Medulla oblongata (tissue), 1 donor: ENCODE measurements around the gene NOVA2.
A peak's percentile ranks its signal among the peaks of the same experiment; 100 is the strongest.

ENCODE experiments used
- DNase-seq: peaks from one replicate; pipeline ENCODE4 v3.0.0-alpha.2; 2015; ENCODE audit errors: extremely low spot score

The NOVA2 gene

DNA sequence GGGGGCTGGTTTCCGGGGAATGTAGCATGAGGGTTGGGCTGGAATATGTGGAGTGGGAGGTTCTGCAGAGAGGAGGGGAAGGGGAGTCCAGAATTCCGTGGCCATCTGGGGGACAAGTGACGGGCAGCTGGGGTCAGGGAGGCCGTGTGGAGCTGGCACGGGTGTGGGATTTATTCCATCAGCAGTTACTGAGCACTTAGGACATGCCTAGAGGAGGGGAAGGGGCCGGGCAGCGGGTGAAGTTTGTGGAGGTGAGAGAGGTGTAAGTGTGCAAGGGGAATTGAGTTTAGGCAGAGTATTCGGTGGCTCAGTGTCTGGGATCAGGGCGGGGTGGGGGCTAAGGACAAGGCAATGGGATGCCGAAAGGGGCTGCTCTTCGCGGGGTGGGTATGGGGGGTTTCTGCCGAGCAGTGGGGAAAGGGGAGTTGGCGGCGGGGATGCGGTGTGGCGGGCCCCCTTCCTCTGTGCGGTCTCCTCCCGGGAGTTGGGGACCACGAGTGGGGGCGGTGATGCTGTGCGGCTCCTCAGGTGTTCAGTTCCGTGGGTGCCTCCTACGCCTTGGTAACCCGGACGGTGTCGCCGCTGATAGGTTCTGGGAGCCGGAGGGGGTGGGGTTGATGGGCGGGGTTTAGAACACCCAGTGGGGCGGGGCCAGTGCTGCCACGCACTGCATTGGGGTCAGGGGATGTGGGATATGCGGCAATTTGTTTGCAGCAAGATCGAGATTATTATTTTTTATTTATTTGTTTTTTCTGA is 27.0 kb upstream of the NOVA2 start:
- peak; percentile 57 for DNase-seq

DNA sequence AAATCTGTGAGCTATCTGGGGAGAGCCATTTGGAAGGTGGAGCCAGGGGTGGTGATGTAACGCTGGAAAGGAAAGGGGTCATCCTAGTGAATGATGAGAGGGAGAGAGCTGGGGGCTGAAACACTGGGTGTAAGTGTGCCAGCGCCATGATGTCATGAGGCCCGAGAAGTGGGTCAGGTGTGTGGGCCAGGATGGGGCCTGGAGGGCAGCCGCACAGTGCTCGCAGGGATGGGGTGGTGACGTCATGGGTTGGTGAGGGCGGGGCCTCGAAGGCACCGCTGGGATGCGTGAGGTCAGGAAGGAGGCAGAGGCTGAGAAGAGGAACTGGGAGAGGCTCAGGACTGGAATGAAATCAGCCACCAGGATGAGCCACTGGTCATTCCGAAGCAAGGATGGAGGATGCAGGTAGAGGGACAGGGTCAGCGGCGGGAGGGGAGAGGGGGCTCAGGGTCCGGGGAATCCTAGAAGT is 26.0 kb upstream of the NOVA2 start:
- peak; percentile 26 for DNase-seq

DNA sequence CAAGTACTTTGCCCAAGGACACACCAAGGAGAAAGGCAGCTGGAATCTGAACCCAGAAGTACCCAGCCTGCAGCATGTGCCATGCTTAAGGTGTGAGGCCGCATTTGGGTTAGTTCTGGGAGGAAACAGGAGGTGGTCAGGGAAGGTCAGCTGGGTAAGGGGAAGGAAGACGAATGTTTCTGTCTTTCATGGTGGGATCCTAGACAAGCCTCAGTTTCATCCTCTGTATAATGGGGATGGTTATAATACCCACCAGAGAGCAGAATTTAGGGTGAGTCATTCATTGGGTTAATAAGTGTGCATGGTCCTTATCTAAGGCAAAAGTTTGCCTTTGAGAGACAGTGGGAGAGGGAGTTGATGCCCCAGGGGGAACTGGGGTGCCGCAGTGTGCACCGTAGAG is 25.2 kb upstream of the NOVA2 start:
- DNase-seq: no peak

DNA sequence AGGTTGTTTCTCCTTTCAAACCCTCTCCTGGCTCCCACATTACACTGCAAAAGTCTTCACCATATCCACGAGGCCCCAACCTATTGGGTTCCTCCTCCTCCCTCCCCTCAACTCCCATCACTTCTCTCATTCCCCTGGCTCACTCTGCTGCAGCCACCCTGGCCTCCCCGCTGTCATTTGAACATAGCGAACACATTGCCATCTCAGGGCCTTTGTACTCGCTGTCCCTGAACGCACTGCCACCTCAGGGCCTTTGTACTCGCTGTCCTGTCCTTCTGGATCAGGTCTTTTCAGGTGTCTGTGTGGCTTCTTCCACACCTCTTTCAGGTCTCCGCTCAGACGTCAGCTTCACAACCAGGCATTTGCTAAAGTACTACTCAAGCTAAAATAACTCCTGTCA is 23.3 kb upstream of the NOVA2 start:
- DNase-seq: no peak

DNA sequence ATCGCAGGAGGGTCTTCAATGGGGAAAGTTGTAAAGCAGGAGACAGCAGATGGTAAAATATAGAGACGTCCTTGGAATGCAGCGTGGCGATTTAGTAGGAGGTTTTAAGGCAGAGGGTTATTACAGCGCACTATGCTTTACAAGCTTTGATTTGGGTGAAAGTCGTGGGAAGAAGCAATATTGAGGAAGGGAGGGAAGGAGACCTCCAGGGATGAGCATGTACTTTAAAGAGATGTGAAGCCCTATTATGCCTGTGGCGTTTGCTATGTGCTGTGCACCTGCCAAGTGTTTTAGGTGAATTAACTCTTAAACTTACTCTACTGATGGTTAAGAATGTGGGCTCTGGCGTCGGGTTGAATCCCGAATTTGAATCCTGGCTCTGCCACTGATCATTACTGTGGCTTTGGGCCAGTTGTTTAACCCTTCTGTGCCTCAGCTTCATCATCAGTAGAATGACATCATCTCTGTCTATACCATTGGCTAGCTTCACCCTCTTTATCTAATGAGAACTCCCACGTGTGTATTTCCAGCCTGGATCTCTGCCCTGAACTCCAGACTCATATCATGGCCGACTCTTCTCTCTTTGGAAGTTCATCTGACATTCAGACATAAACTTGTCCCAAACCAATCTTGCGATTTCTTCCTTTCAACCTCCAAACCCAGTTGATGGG is 22.2 kb upstream of the NOVA2 start:
- DNase-seq: no peak

DNA sequence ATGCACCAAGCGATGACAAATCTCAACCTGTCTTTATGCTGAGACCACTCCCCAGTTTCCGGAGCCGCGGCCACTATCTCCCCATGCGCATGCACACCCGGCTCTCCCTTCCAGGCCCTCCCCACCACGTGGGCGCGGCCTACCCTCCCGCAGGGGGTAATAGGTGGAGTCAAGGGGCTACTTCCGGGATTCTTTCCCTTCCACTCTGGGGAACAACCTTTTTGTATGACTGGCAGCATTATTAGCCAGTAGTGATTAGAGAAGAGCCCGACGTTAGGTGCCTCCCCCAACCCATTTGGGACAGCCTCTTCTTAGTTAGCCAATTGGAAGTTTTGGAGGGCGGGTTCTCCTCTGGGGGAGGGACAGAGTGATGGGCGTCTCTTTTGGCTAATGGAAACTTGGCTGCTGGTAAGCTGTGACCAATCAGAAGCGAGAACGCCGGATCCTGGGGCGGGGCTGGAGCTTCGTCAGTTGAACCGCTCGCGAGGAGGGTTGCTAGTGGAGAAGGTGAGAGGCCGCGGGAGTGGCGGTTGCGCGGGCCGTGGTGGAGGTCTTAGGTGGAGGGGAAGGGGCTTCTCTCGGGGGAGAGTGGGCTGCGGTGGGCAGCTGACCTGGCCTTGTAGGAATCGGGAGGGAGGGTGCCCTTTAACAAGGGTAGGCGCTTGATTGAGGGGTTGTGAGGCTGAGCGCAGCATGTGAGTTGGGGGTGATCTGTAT is 21.5 kb upstream of the NOVA2 start, which contains the start of gene CCDC61:
Gene CCDC61, plus strand, starts transcription at position 470 of the 717 bp plus-strand sequence. CDS start 7,552 bp downstream, outside the sequence.
- DNase-seq: peak; percentile 100

DNA sequence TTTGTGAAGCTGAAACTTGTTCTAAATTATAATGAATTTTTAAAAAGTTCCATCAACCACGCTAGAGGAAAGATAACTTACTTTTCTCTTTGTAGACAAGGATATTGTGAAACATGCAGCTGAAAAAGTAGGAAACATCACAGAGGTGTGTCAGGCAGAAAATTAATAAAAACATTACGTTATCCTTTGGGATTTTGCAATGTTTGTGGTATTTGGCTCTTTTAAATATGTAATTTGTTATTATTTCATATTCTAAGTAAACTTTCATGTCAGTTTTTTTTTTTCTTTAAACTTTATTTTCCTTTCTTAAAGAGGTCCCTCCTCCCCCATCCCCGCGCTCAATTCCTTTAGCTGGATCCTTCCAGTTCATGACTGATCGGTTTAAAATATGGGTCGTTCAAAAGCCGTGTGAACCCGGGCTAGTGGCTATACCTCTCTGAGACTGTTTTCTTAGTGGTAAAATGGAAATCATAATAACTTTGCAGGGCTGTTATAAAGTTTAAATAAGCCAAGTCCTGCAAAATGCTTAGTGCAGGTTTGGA is 20.9 kb upstream of the NOVA2 start:
- no peak for DNase-seq

DNA sequence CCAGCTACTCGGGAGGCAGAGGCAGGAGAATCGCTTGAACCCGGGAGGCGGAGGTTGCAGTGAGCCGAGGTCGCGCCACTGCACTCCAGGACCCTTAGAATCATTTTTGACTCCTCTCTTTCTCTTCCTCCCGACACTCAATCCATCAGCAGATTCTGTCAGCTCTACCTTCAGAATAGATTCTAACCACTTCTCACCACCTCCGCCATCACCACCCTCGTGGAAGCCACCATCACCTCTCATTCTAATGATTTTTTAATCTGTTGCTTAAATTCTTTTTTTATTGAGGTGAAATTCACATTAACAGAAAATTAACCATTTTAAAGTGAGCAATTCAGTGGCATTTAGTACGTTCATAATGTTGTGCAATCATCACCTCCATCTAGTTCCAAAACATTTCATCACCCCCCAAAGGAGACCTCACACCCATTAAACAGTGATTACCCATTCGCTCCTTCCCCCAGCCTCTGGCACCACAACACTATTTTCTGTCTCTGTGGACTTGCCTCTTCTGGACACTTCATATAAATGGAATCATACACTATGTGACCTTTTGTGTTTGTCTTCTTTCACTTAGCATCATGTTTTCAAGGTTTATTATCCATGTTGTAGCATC is 16.6 kb upstream of the NOVA2 start:
- no peak for DNase-seq

DNA sequence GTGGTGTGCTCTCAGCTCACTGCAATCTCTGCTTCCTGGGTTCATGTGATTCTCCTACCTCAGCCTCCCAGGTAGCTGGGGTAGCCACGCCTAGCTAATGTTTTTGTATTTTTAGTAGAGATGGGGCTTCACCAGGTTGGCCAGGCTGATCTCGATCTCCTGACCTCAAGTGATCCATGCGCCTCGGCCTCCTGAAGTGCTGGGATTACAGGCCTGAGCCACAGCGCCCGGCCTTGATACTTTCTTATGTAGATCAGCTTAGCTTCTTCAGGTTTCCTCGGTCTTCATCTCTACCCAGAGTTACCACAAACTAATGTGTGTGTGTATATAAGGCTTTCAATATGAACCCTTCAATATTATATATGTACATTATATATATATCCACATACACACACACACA is 11.7 kb upstream of the NOVA2 start:
- DNase-seq: no peak

DNA sequence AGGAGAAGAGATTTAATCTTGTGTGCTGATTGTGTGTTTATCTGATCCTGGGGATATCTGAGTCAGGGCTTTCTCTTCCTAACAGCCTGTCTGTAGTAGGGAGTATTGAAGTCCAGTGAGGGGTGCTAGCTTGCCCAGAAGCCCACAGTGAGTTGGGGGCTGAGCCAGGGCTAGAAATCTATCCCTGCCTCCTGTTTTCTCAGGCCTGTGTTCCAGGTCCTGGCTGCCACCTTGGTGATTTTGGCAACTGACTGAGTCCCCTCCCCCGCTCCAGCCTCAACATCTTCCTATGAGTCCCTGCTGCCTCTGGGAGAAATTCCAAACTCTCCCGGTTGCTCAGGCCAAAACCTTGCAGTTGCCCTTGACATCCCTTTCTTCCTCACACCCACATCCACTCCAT is 7.7 kb upstream of the NOVA2 start:
- peak; percentile 58 for DNase-seq

DNA sequence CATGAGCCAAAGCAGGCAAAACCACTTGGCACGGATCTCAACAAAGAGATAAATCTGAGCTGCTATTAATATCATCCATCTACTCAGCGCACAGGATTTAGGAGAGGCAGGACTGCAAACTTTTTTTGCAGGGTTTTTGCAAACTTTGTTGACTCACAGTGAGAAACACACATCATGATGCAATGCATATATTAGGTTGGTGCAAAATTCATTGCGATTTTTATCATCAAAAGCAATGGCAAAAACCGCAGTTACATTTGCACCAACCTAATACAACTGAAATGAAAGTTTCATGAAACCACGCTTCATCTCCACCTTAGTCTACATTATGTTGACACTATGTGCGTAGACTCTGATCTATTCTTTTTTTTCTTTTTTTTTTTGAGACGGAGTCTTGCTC is 4.5 kb upstream of the NOVA2 start:
- no peak for DNase-seq

DNA sequence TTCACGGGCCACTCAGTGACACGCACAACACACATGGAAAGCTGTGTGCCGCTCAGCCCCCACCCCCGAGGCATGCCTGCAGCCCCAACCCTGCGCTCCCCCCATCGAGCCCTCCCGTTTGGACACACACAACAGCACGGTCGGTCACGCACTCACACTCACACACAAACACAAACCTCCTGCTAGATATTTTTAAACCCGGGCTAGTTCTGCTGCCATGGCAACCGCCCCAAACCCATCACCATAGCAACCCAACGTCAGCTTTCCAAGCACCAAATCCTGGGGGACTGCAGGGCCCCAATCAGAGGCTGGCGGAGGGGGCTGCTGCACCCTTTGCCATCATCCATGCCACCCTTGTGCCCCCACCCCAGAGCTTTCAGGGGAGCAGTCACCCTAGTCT is 2.5 kb upstream of the NOVA2 start:
- DNase-seq: no peak

DNA sequence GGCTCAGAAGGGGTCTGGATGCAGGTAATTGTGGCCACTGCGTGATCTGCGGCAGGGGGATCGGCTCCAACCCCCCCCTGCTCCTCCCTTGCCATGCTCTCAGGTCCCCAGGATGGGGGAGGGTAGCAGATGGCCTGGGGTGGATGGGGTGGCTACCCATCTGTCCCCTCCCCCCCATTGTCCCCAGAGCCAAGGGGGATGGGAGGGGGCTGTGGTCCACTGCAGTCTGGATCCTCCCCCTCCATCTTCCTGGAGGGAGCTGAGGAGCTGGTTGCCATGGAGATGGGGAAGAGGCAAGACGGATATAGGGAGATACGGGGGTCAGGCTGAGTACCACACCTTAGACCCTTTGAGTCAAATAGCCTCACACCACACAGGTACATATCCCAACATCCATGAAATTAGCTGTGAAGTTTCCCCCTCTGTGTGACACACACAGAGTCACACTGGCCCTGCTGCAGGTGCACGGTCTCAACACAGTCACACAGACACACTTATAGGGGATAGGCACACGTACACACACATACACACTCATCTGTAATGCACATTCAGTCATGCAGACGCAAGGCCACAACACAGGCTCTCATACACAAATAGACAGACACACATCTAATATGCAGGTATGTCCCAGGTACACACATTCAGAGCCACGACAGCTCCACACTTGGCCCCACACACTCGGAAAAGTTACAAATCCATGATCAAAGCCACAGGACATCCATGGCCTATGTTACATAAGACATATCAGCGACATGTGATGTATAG is 1.8 kb upstream of the NOVA2 start:
- DNase-seq: no peak

DNA sequence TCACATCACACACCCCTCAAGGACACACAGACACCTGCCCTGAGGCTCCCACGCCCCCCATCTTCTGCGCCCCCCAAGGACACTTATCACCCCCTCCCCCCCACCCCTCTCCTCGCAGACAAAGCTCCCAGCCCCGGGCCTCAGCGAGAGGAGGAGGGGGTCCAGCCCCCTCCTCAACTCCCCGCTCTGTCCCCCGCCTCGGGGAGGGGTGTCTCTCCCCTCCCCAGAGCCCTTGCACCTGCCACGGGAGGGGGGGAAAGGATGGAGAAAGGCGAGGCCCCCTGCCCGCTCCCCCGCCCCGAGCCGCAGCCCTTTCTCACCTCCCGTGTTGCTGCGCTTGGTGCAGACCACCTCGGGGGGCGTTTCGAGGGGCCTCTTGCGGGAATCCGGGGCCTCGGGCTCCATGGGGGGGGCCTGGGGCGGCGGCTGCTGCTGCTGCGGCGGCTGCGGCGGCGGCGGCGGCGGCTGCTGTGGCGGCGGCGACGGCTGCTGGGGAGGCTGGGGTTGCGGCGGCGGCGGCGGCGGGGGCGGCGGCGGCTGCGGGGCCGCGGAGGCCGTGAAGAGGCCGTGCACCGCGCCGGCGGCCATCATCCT is 621 bp downstream of the NOVA2 start:
- no peak for DNase-seq

DNA sequence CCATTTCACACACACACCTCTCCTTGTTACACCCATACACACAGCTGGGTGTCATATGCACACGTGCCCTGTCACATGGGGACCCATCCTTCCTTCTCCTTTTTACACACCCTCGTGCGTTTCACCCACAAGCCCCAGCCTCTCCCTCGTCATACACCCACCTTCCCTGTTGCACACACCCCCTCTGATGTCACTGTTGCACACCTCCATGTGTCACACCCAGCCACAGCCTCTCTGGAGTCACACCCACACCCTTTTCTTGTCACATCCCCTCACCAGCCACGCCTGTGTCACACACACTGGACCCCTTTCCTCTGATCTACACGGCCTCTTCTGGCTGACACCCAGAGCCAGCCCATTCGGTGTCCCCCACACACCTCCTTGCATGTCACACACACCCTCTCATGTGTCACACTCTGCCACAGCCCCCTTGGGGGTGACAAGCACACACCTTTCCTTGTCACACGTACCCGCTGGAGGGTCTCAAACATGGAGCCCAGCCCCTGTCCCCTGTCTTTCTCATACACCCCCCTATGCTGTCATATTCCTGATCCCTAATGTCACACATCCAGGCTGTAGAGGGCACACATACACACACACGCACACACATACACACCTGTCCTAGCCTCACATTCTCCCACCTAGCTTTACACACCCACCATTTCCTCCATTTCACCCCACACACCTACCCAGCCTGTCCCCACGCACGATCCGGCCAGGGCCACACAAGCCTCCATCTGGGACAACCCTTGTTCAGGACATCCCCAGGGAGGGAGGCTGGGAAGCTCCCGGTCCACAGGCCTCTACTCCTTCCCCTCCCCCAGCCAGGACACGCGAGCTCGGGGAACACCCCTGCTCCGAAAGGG is 1.4 kb downstream of the NOVA2 start:
- DNase-seq: peak; percentile 43

DNA sequence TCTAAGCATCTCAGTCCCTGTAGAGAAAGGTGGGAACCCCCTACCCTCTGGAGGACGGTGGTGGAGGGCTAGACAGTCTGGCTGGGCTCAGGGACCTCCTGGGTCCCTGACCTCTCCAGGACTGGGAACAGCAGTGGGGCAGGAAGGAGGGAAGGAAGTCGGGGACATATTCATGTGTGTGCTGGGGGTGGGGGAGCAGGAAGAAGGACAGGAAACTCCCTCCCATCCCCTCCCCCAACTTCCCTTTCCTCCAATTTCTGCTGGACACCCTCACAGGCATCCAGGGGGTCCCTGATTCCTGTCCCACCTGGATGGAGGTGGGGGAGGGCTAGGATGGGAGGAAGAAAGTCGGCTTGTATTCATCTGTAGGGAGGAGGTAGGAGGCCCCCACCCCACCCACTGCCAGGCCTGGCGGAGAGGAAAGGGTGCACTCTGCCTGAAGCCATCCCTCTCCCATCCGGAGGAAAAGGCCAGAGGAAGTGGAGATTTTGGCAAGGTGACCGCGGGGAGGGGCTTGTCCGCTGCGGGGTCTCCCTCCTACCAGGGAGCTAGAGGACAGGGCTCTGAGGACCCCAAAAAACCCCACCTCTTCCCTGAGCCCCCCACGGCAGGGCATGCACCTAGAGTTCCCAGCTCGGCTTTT is 2.3 kb downstream of the NOVA2 start:
- DNase-seq: no peak

DNA sequence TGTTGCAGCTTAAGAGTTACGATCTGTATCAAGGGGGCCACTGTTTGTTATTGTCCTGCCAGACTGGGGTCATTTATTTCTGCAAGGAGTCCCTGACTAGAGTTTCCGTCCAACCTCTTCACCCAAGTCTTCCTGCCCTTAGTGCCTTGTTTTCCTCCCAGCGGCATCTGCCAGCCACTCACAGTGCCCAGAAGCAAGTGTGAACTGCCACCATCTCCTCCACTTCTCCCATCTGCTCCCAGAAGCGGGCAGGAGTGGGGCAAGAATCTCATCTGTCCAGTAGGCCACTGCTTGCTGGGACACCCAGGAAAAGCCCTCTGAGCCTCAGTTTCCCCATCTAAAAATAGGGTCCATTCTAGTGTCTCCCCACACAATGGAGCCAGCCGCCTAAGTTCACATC is 4.0 kb downstream of the NOVA2 start:
- no peak for DNase-seq

DNA sequence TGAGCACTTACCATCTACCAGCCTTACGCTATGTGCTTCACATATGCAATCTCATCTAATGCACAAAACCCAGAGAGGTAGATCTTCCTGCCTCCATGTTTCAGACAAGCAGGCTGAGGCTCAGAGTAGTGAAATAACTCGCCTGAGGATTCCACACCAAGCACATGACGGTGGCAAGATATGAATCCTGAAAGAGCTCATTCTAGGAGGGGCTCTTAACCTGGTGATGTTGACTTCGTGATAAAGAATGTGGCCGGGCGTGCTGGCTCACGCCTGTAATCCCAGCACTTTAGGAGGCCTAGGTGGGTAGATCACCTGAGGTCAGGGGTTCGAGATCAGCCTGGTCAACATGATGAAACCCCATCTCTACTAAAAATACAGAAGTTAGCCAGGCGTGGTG is 5.0 kb downstream of the NOVA2 start:
- DNase-seq: no peak

DNA sequence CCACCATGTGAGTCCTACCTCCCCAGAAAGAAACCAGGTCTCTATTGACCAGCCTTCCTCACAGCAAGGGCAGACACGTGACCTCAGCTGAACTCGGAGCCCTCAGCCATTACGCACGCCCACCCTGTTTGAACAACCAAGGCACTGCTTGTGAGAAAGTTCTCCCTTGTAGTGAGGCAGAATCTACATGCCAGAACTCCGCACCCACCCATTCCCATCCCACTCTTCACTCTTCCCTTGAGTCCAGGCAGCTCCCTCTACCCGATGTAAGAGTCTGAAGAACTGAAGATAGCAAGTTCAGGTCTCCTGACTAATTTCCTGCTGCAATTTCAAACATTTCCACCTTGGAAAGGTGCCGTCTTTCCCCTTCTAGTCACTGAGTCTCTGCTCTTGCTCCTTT is 6.4 kb downstream of the NOVA2 start:
- DNase-seq: no peak
